Fibroblast of lung (primary cell): ENCODE measurements around the gene OR2B2. TPM values are rescaled to one million over a fixed set of nuclear protein-coding genes. Genes with fewer than 3 reads are reported as not detected.

Source experiments
- DNase-seq, 2 donors: peaks; one replicate each; pipeline versions ENCODE4 v3.0.0 to v3.0.0-alpha.2; 2010; ENCODE audit warnings: low read depth in 2 of 2
- H2AFZ ChIP-seq: 2 replicates; pipeline ENCODE4 v1.5.1; 2012; ENCODE audit warnings: low read length, control low read depth, inconsistent platforms
- H3K27ac ChIP-seq: 2 replicates; pipeline ENCODE4 v1.5.1; 2011; ENCODE audit warnings: low read length, control low read depth; ENCODE audit not compliant: insufficient read depth
- H3K27me3 ChIP-seq: 2 replicates; pipeline ENCODE4 v1.5.1; 2011; ENCODE audit warnings: mild to moderate bottlenecking, low read length; ENCODE audit not compliant: control insufficient read depth, insufficient read depth
- H3K36me3 ChIP-seq: 2 replicates; pipeline ENCODE4 v1.5.1; 2011; ENCODE audit warnings: low read length; ENCODE audit not compliant: control insufficient read depth, insufficient read depth
- H3K4me1 ChIP-seq: 2 replicates; pipeline ENCODE4 v1.5.1; 2011; ENCODE audit warnings: low read length; ENCODE audit not compliant: control insufficient read depth, insufficient read depth; ENCODE audit errors: extremely low read depth
- H3K4me2 ChIP-seq: 2 replicates; pipeline ENCODE4 v1.5.1; 2011; ENCODE audit warnings: low read length, control low read depth; ENCODE audit not compliant: insufficient read depth; ENCODE audit errors: extremely low read depth
- H3K4me3 ChIP-seq, 4 experiments: fragments of 200-600 bp in 1 of 4; sonication (generic) in 1 of 4; replicated peaks in 1 of 4; 2 replicates each; pipeline ENCODE4 v1.5.1; 2011 to 2016; ENCODE audit warnings: low read length in 4 of 4, low read depth in 3 of 4, mild to moderate bottlenecking in 3 of 4, control low read depth in 2 of 4, inconsistent platforms in 1 of 4, mixed read lengths in 1 of 4; ENCODE audit not compliant: insufficient read depth in 1 of 4; ENCODE audit errors: control extremely low read depth in 1 of 4
- H3K79me2 ChIP-seq: 2 replicates; pipeline ENCODE4 v1.5.1; 2012; ENCODE audit warnings: mild to moderate bottlenecking, low read length, inconsistent platforms; ENCODE audit not compliant: control insufficient read depth, insufficient read depth
- H3K9ac ChIP-seq: 2 replicates; pipeline ENCODE4 v1.5.1; 2011; ENCODE audit warnings: mild to moderate bottlenecking, low read length, control low read depth; ENCODE audit not compliant: insufficient read depth
- H3K9me3 ChIP-seq: 2 replicates; pipeline ENCODE4 v1.5.1; 2012; ENCODE audit warnings: low read depth, low read length; ENCODE audit not compliant: control insufficient read depth, insufficient read depth
- H4K20me1 ChIP-seq: 2 replicates; pipeline ENCODE4 v1.5.1; 2011; ENCODE audit warnings: low read length; ENCODE audit not compliant: control insufficient read depth, insufficient read depth; ENCODE audit errors: extremely low read depth
- CTCF ChIP-seq, 2 donors: IDR thresholded peaks in 1 of 2; conservative IDR thresholded peaks in 1 of 2; 1 replicate in 1 of 2; 2 replicates in 1 of 2; pipeline ENCODE4 v1.5.1; 2011 to 2012; ENCODE audit warnings: low read length in 2 of 2, control low read depth in 1 of 2, inconsistent platforms in 1 of 2, low read depth in 1 of 2, mild to moderate bottlenecking in 1 of 2
- EZH2 ChIP-seq: IDR thresholded peaks from 2 replicates; pipeline ENCODE4 v1.5.1; 2012; ENCODE audit warnings: low read length, control low read depth, mild to moderate bottlenecking; ENCODE audit errors: missing control alignments
- polyA plus RNA-seq, 2 donors: library from polyadenylated mRNA; depleted of rRNA in 1 of 2; stranded (reverse) in 1 of 2; unstranded in 1 of 2; fragments of >200 nt; gene quantifications; 2 replicates each; pipeline ENCODE4 v1.2.1, GENCODE V29; 2011 to 2012; ENCODE audit warnings: missing spikeins in 1 of 2
- total RNA-seq: library from RNA; depleted of rRNA; stranded (reverse); fragments of >200 nt; gene quantifications from 2 replicates; pipeline ENCODE4 v1.2.1, GENCODE V29; 2014

Gene OR2B2
- total and polyA plus RNA-seq, 2 donors (not counting 1 experiment from before 2014, with no cell fraction given): not detected

DNA sequence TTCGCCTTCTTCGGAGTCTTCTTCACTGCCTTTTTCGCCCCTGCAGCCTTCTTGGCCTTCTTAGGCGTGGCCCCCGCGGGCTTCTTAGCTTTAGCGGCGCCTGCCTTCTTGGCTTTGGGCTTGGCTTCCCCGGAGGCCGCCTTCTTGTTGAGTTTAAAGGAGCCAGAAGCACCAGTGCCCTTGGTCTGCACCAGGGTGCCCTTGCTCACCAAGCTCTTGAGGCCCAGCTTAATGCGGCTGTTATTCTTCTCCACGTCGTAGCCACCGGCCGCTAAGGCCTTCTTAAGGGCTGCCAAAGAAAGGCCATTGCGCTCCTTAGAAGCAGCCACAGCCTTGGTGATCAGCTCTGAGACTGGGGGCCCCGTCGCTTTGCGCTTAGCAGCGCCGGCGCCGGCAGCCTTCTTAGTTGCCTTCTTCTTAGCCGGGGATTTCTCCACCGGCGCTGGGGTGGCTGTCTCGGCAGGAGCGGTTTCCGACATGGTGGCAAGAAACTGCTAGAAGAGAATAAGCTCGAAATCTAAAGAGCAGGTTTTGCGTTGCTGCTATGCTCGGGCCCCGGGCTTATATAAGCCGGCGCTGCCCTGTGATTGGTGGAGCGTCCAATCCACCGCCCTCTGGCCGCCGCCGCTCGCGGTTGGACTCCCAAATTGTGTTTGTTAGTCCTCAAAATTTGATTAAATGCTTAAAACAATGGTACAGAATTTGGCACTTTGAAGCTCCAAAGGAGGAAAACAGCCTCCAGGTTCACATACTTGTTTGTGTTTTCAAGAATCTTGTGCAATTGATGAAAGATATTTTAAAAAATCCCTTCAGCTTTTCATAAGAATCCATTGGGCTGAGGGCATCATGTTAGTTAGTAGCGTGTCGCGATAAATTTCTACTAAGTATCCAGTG lies 44.9 kb downstream of the OR2B2 start:
- peak; percentile 72 to 85 for DNase-seq
- Histone ChIP-seq H3K9me3 (no peaks in the 10 kb centered on the region), H3K4me3 (peak overlapping the region; percentile 57 to 90 (median 62)), H3K79me2 (no peaks in the 10 kb centered on the region), H3K27me3 (no peaks in the 10 kb centered on the region), H3K36me3 (no peaks in the 10 kb centered on the region), H3K4me1 (no peaks in the 10 kb centered on the region), H2AFZ (peak overlapping the region; percentile 44), H4K20me1 (no peaks in the 10 kb centered on the region), H3K27ac (peak overlapping the region; percentile 94), H3K9ac (peak overlapping the region; percentile 46), H3K4me2 (peak overlapping the region; percentile 89)
- TF ChIP-seq EZH2: no peak
- TF ChIP-seq CTCF (conservative IDR thresholded peaks at IDR 0.05 in 1 of 2, IDR thresholded peaks at IDR 0.05 in 1 of 2; ENCODE audit: low read depth in 1 of 2, low read length in 2 of 2): peak in 1 of 2 donors; percentile 7

GRCh38 chr6:27866357-27867050 lies 45.7 kb downstream of the OR2B2 start:
- H3K4me3 ChIP-seq: peak overlapping the region; percentile 57 to 90 (median 62)
- H3K9me3 ChIP-seq: no peaks in the 10 kb centered on the region
- H2AFZ ChIP-seq: no peak overlapping the region
- H4K20me1 ChIP-seq: no peaks in the 10 kb centered on the region
- peak overlapping the region; percentile 89 for H3K4me2 ChIP-seq
- DNase-seq: peak; percentile 72 to 83
- H3K4me1 ChIP-seq: no peaks in the 10 kb centered on the region
- peak overlapping the region; percentile 94 for H3K27ac ChIP-seq
- H3K9ac ChIP-seq: peak overlapping the region; percentile 46
- no peaks in the 10 kb centered on the region for H3K27me3 ChIP-seq
- H3K79me2 ChIP-seq: no peaks in the 10 kb centered on the region
- H3K36me3 ChIP-seq: no peaks in the 10 kb centered on the region
- no peak for TF ChIP-seq EZH2
- no peak for TF ChIP-seq CTCF (conservative IDR thresholded peaks at IDR 0.05 in 1 of 2, IDR thresholded peaks at IDR 0.05 in 1 of 2; ENCODE audit: low read depth in 1 of 2, low read length in 2 of 2)

GRCh38 chr6:27865850-27866356 lies 46.3 kb downstream of the OR2B2 start:
- Histone ChIP-seq H3K79me2 (no peaks in the 10 kb centered on the region), H3K27me3 (no peaks in the 10 kb centered on the region), H2AFZ (peak overlapping the region; percentile 60), H3K27ac (peak overlapping the region; percentile 94), H4K20me1 (no peaks in the 10 kb centered on the region), H3K4me1 (no peaks in the 10 kb centered on the region), H3K4me3 (peak overlapping the region; percentile 57 to 90 (median 62)), H3K9me3 (no peaks in the 10 kb centered on the region), H3K9ac (peak overlapping the region; percentile 35), H3K36me3 (no peaks in the 10 kb centered on the region), H3K4me2 (peak overlapping the region; percentile 89)
- no peak for DNase-seq
- no peak for TF ChIP-seq EZH2
- no peak for TF ChIP-seq CTCF (conservative IDR thresholded peaks at IDR 0.05 in 1 of 2, IDR thresholded peaks at IDR 0.05 in 1 of 2; ENCODE audit: low read depth in 1 of 2, low read length in 2 of 2)
